ENCODE measurements around the gene GCM1.

Gene GCM1

DNA sequence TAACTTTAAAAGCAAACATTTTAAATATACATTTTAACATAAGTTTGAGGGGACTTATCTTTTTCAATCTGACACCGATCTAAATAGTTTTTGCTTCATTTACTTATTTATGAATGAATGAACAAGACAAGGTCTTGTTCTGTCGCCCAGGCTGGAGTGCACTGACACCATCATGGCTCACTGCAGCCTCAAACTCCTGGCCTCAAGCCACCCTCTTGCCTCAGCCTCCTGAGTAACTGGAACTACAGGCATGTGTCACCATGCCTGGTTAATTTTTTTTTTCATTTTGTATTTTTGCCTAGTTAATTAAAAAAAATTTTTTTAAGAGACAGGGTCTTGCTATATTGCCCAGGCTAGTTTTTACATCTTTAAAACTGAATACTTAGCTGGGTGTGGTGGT, 58.1 kb downstream of the GCM1 start:
- TF ChIP-seq CTCF (conservative IDR thresholded peaks at IDR 0.05): no peak
- TF ChIP-seq ZFX (IDR thresholded peaks at IDR 0.05): no peak
- no peak overlapping the region for H3K27ac ChIP-seq

DNA sequence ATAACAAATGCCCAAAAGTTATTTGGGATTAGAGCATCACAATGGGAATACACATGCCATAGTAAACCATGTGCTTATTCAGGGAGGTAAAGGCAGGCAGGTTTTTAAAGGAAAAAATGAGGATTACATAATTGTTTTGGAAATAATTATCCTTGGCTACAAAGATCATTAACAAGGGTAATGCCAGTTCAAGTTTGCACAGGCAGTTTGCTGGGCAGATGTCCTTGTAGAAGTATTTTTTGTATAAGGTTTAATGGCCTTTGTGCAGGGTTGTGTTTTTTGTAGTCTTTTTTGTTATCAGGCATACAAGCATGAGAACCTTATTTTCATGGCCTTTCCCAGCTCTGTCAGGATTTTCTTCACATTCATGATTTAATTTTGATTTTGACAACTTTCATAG, 58.7 kb downstream of the GCM1 start:
- no peak overlapping the region for H3K27ac ChIP-seq
- no peak for TF ChIP-seq ZFX (IDR thresholded peaks at IDR 0.05)

DNA sequence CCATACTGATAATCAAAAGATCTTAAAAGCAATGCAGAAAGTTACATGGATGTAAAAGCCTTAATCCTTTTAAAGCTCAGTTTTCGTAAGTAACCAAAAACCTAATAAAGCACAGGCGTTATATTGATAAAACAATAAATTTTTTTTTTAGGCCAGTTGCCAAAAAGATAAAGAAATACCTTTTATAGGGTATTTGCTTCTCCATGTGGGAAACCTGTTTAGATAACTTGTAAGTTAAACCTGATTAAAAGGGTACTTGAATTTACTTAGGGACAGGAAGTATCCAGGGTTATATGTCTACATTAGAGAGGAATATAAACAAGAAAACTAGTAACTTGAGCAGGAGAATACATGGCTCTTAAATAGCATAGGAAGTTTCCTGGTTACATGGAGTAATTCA, 62.3 kb downstream of the GCM1 start:
- TF ChIP-seq ZFX (IDR thresholded peaks at IDR 0.05) (no peak), CTCF (conservative IDR thresholded peaks at IDR 0.05) (no peak)
- peak overlapping the region; percentile 76 for H3K27ac ChIP-seq

- H3K27ac ChIP-seq: no peak overlapping the region
- TF ChIP-seq CTCF (conservative IDR thresholded peaks at IDR 0.05): no peak
- no peak for TF ChIP-seq ZFX (IDR thresholded peaks at IDR 0.05)
Observed at GRCh38 chr6:53080813-53081212, 67.8 kb downstream of the GCM1 start.

Measured in C4-2B (cell line).